Subcutaneous abdominal adipose tissue (tissue), 5 donors: ENCODE results near the gene MAGI1.

Experiments used
- H3K27ac ChIP-seq: one replicate; pipeline ENCODE4 v1.7.0; 2013; ENCODE audit warnings: low read depth, mild to moderate bottlenecking, inconsistent platforms, low read length, moderate library complexity
- H3K27me3 ChIP-seq, 5 donors: one replicate each; pipeline ENCODE4 v1.7.0; 2013; ENCODE audit warnings: low read length in 5 of 5, inconsistent platforms in 1 of 5; ENCODE audit not compliant: control insufficient read depth in 5 of 5, insufficient read depth in 4 of 5
- H3K36me3 ChIP-seq, 5 donors: one replicate each; pipeline ENCODE4 v1.7.0; 2013; ENCODE audit warnings: low read length in 5 of 5; ENCODE audit not compliant: control insufficient read depth in 5 of 5, insufficient read depth in 5 of 5
- H3K4me1 ChIP-seq, 5 donors: one replicate each; pipeline ENCODE4 v1.7.0; 2013; ENCODE audit warnings: low read length in 5 of 5, mild to moderate bottlenecking in 3 of 5, moderate library complexity in 1 of 5; ENCODE audit not compliant: control insufficient read depth in 5 of 5, insufficient read depth in 5 of 5
- H3K4me3 ChIP-seq, 5 donors: one replicate each; pipeline ENCODE4 v1.7.0; 2013; ENCODE audit warnings: low read length in 5 of 5, low read depth in 1 of 5
- H3K9ac ChIP-seq, 5 donors: one replicate each; pipeline ENCODE4 v1.7.0; 2013; ENCODE audit warnings: low read length in 5 of 5, mild to moderate bottlenecking in 4 of 5, moderate library complexity in 3 of 5
- H3K9me3 ChIP-seq, 5 donors: one replicate each; pipeline ENCODE4 v1.7.0; 2013; ENCODE audit warnings: low read length in 5 of 5; ENCODE audit not compliant: control insufficient read depth in 5 of 5
- donor health status: healthy.
- donor health status: healthy.
- donor health status: healthy.
- donor health status: healthy.
- donor health status: healthy.

The MAGI1 gene

GRCh38 chr3:65748326-65748725 is 290.4 kb downstream of the MAGI1 start:
- no peaks in the 10 kb centered on the region for H3K27me3 ChIP-seq
- no peaks in the 10 kb centered on the region for H3K36me3 ChIP-seq
- H3K27ac ChIP-seq: no peak overlapping the region
- H3K4me1 ChIP-seq: peaks cover 0 to 3% (median 0%) of the 10 kb centered on the region in 5 donors
- no peak overlapping the region for H3K9ac ChIP-seq
- H3K9me3 ChIP-seq: no peaks in the 10 kb centered on the region
- H3K4me3 ChIP-seq: no peak overlapping the region

- Histone ChIP-seq H3K27me3 (no peaks in the 10 kb centered on the region), H3K4me3 (no peak overlapping the region), H3K27ac (no peak overlapping the region), H3K36me3 (no peaks in the 10 kb centered on the region), H3K9me3 (no peaks in the 10 kb centered on the region), H3K4me1 (peaks cover 0 to 6% (median 0%) of the 10 kb centered on the region in 5 donors), H3K9ac (no peak overlapping the region)
These were observed 291.9 kb downstream of the MAGI1 start for GRCh38 chr3:65746848-65747247.

- no peak overlapping the region for H3K9ac ChIP-seq
- no peak overlapping the region for H3K4me3 ChIP-seq
- peaks cover 0 to 8% (median 0%) of the 10 kb centered on the region in 5 donors for H3K4me1 ChIP-seq
- H3K9me3 ChIP-seq: no peaks in the 10 kb centered on the region
- no peaks in the 10 kb centered on the region for H3K36me3 ChIP-seq
- no peaks in the 10 kb centered on the region for H3K27me3 ChIP-seq
- no peak overlapping the region for H3K27ac ChIP-seq
These were observed 293.4 kb downstream of the MAGI1 start for GRCh38 chr3:65745306-65745705.

- Histone ChIP-seq H3K9me3 (no peaks in the 10 kb centered on the region), H3K27me3 (no peaks in the 10 kb centered on the region), H3K36me3 (no peaks in the 10 kb centered on the region), H3K27ac (no peak overlapping the region), H3K4me3 (no peak overlapping the region), H3K9ac (no peak overlapping the region), H3K4me1 (peaks cover 0 to 8% (median 0%) of the 10 kb centered on the region in 5 donors)
These were observed 295.8 kb downstream of the MAGI1 start for GRCh38 chr3:65742914-65743313.

- H3K36me3 ChIP-seq: no peaks in the 10 kb centered on the region
- H3K4me3 ChIP-seq: no peak overlapping the region
- peaks cover 0 to 11% (median 0%) of the 10 kb centered on the region in 5 donors for H3K4me1 ChIP-seq
- H3K27ac ChIP-seq: no peak overlapping the region
- H3K9ac ChIP-seq: no peak overlapping the region
- H3K27me3 ChIP-seq: no peaks in the 10 kb centered on the region
- no peaks in the 10 kb centered on the region for H3K9me3 ChIP-seq
These were observed 297.2 kb downstream of the MAGI1 start for GRCh38 chr3:65741540-65741939.

- no peak overlapping the region for H3K27ac ChIP-seq
- H3K9me3 ChIP-seq: no peaks in the 10 kb centered on the region
- no peaks in the 10 kb centered on the region for H3K36me3 ChIP-seq
These were observed 298.7 kb downstream of the MAGI1 start for GRCh38 chr3:65739901-65740541.

GRCh38 chr3:65734792-65735191 is 303.9 kb downstream of the MAGI1 start:
- no peaks in the 10 kb centered on the region for H3K27me3 ChIP-seq
- H3K9ac ChIP-seq: no peak overlapping the region
- no peak overlapping the region for H3K27ac ChIP-seq
- H3K4me1 ChIP-seq: peaks cover 0 to 13% (median 7%) of the 10 kb centered on the region in 5 donors
- H3K9me3 ChIP-seq: no peaks in the 10 kb centered on the region
- H3K4me3 ChIP-seq: no peak overlapping the region
- H3K36me3 ChIP-seq: no peaks in the 10 kb centered on the region

More at GRCh38 chr3:65739901-65740541, 298.7 kb downstream of the MAGI1 start:
- Histone ChIP-seq H3K4me1 (peaks cover 0 to 11% (median 0%) of the 10 kb centered on the region in 5 donors), H3K27me3 (no peaks in the 10 kb centered on the region), H3K9ac (no peak overlapping the region), H3K4me3 (no peak overlapping the region)

GRCh38 chr3:65734382-65734781 is 304.3 kb downstream of the MAGI1 start:
- H3K27me3 ChIP-seq: no peaks in the 10 kb centered on the region
- H3K9ac ChIP-seq: no peak overlapping the region
- H3K9me3 ChIP-seq: no peaks in the 10 kb centered on the region
- H3K4me1 ChIP-seq: peaks cover 0 to 17% (median 11%) of the 10 kb centered on the region in 5 donors
- no peak overlapping the region for H3K4me3 ChIP-seq
- no peaks in the 10 kb centered on the region for H3K36me3 ChIP-seq
- no peak overlapping the region for H3K27ac ChIP-seq

GRCh38 chr3:65733459-65733858 is 305.3 kb downstream of the MAGI1 start:
- H3K4me3 ChIP-seq: no peak overlapping the region
- no peak overlapping the region for H3K27ac ChIP-seq
- H3K36me3 ChIP-seq: no peaks in the 10 kb centered on the region
- no peaks in the 10 kb centered on the region for H3K9me3 ChIP-seq
- no peak overlapping the region for H3K9ac ChIP-seq
- H3K4me1 ChIP-seq: peaks cover 0 to 22% (median 14%) of the 10 kb centered on the region in 5 donors
- H3K27me3 ChIP-seq: no peaks in the 10 kb centered on the region

GRCh38 chr3:65732051-65732935 is 306.4 kb downstream of the MAGI1 start:
- H3K27ac ChIP-seq: no peak overlapping the region
- H3K4me1 ChIP-seq: peaks cover 0 to 23% (median 14%) of the 10 kb centered on the region in 5 donors
- no peaks in the 10 kb centered on the region for H3K9me3 ChIP-seq
- no peaks in the 10 kb centered on the region for H3K36me3 ChIP-seq
- no peak overlapping the region for H3K9ac ChIP-seq
- no peak overlapping the region for H3K4me3 ChIP-seq
- H3K27me3 ChIP-seq: no peaks in the 10 kb centered on the region
